Hepatocyte (in vitro differentiated cells): ENCODE data around the gene BICD1. TPM values are rescaled to one million over a fixed set of nuclear protein-coding genes. Genes with fewer than 3 reads are reported as not detected.
A peak's percentile ranks its signal among the peaks of the same experiment; 100 is the strongest.

Experiments used
- DNase-seq: peaks from one replicate; pipeline ENCODE4 v3.0.0-alpha.2; 2016; ENCODE audit warnings: low spot score
- H2AFZ ChIP-seq: fragments of 200-600 bp; sonication (generic); 2 replicates; pipeline ENCODE4 v1.6.0; 2016; ENCODE audit warnings: antibody characterized with exemption, mild to moderate bottlenecking
- H3K27ac ChIP-seq: fragments of 200-600 bp; sonication (generic); 2 replicates; pipeline ENCODE4 v1.5.1; 2016; ENCODE audit warnings: mild to moderate bottlenecking
- H3K27me3 ChIP-seq: fragments of 200-600 bp; sonication (generic); 2 replicates; pipeline ENCODE4 v1.6.1; 2016
- H3K36me3 ChIP-seq: fragments of 200-600 bp; sonication (generic); replicated peaks from 2 replicates; pipeline ENCODE4 v1.5.1; 2016; ENCODE audit warnings: low read depth; ENCODE audit not compliant: insufficient read depth
- H3K4me1 ChIP-seq: fragments of 200-600 bp; sonication (generic); 2 replicates; pipeline ENCODE4 v1.5.1; 2016; ENCODE audit warnings: mild to moderate bottlenecking, moderate library complexity; ENCODE audit not compliant: insufficient read depth
- H3K4me2 ChIP-seq: fragments of 200-600 bp; sonication (generic); 2 replicates; pipeline ENCODE4 v1.6.0; 2016
- H3K4me3 ChIP-seq: fragments of 200-600 bp; sonication (generic); 2 replicates; pipeline ENCODE4 v1.5.1; 2016; ENCODE audit warnings: mild to moderate bottlenecking
- H3K79me2 ChIP-seq: fragments of 200-600 bp; sonication (generic); 2 replicates; pipeline ENCODE4 v1.6.0; 2017; ENCODE audit warnings: mild to moderate bottlenecking
- H3K9me2 ChIP-seq: fragments of 200-600 bp; sonication (generic); replicated peaks from 2 replicates; pipeline ENCODE4 v1.6.0; 2017; ENCODE audit warnings: mild to moderate bottlenecking; ENCODE audit not compliant: insufficient read depth
- H3K9me3 ChIP-seq: fragments of 200-600 bp; sonication (generic); 2 replicates; pipeline ENCODE4 v1.5.1; 2016; ENCODE audit warnings: low read depth, mild to moderate bottlenecking
- H4K20me1 ChIP-seq: fragments of 200-600 bp; sonication (generic); 2 replicates; pipeline ENCODE4 v1.6.0; 2016; ENCODE audit warnings: mild to moderate bottlenecking; ENCODE audit not compliant: insufficient read depth, poor library complexity, severe bottlenecking
- CTCF ChIP-seq: fragments of 200-600 bp; sonication (generic); IDR thresholded peaks from 2 replicates; pipeline ENCODE4 v1.5.1; 2016; ENCODE audit warnings: antibody characterized with exemption, mild to moderate bottlenecking; ENCODE audit not compliant: poor library complexity
- EZH2 ChIP-seq: fragments of 200-600 bp; sonication (generic); IDR thresholded peaks from 2 replicates; pipeline ENCODE4 v1.6.1; 2016; ENCODE audit warnings: antibody characterized with exemption, mild to moderate bottlenecking, borderline replicate concordance
- EZH2phosphoT487 ChIP-seq: fragments of 200-600 bp; sonication (generic); IDR thresholded peaks from one replicate; pipeline ENCODE4 v1.6.1; 2018; ENCODE audit warnings: antibody characterized with exemption, mild to moderate bottlenecking, low read depth, moderate library complexity; ENCODE audit not compliant: unreplicated experiment, severe bottlenecking
- WGBS: methylation state at CpG from one replicate; pipeline ENCODE4 v1.1.6; 2016; ENCODE audit warnings: low lambda C conversion rate; ENCODE audit errors: missing lambda C conversion rate; 5-methylcytosine and 5-hydroxymethylcytosine counted together
- polyA plus RNA-seq: library from polyadenylated mRNA; unstranded; fragments of >200 nt; fragmentation: Nextera tagmentation; extraction: Ambion mirVana; gene quantifications from 2 replicates; pipeline ENCODE4 v1.2.1, GENCODE V29; 2016
- total RNA-seq: library from RNA; depleted of rRNA; stranded (reverse); fragments of >200 nt; gene quantifications from 2 replicates; pipeline ENCODE4 v1.2.3, GENCODE V29; 2014

The BICD1 gene
- total and polyA plus RNA-seq, 2 experiments from 2014 or later, result 19.7 to 23.6 TPM

GRCh38 chr12:32264961-32265360, 158.3 kb downstream of the BICD1 start:
- Histone ChIP-seq H3K4me3 (no peak overlapping the region), H3K4me2 (peak overlapping the region; percentile 3), H3K4me1 (no peaks in the 10 kb centered on the region), H2AFZ (no peak overlapping the region), H3K9me3 (no peaks in the 10 kb centered on the region), H3K27me3 (no peaks in the 10 kb centered on the region), H3K79me2 (peaks cover 5% of the 10 kb centered on the region), H3K36me3 (no peaks in the 10 kb centered on the region), H3K27ac (peak overlapping the region; percentile 44), H3K9me2 (no peaks in the 10 kb centered on the region), H4K20me1 (no peaks in the 10 kb centered on the region)
- DNase-seq, result peak; percentile 20
- 37% methylated on average over 5 of the region's 5 CpGs for WGBS
- no peak for TF ChIP-seq EZH2
- no peak for TF ChIP-seq EZH2phosphoT487
- TF ChIP-seq CTCF, result no peak

- H3K27ac ChIP-seq, result peak overlapping the region; percentile 44
- no peak for DNase-seq
Measured at GRCh38 chr12:32265456-32265855, 158.8 kb downstream of the BICD1 start.

GRCh38 chr12:32265951-32266350, 159.3 kb downstream of the BICD1 start:
- H3K36me3 ChIP-seq, result no peaks in the 10 kb centered on the region
- peaks cover 3% of the 10 kb centered on the region for H3K4me1 ChIP-seq
- H4K20me1 ChIP-seq, result no peaks in the 10 kb centered on the region
- H3K27ac ChIP-seq, result no peak overlapping the region
- H3K9me2 ChIP-seq, result no peaks in the 10 kb centered on the region
- H3K4me2 ChIP-seq, result no peak overlapping the region
- H3K27me3 ChIP-seq, result no peaks in the 10 kb centered on the region
- no peak for TF ChIP-seq EZH2
- no peak for TF ChIP-seq EZH2phosphoT487
- TF ChIP-seq CTCF, result no peak
- H3K9me3 ChIP-seq, result no peaks in the 10 kb centered on the region
- WGBS, result 90% methylated on average over 3 of the region's 3 CpGs
- no peak overlapping the region for H3K4me3 ChIP-seq
- DNase-seq, result no peak
- H2AFZ ChIP-seq, result no peak overlapping the region
- peaks cover 5% of the 10 kb centered on the region for H3K79me2 ChIP-seq

More at GRCh38 chr12:32265456-32265855, 158.8 kb downstream of the BICD1 start:
- 90% methylated on average over 7 of the region's 7 CpGs for WGBS
- no peak overlapping the region for H2AFZ ChIP-seq
- no peaks in the 10 kb centered on the region for H4K20me1 ChIP-seq
- H3K9me3 ChIP-seq, result no peaks in the 10 kb centered on the region
- H3K27me3 ChIP-seq, result no peaks in the 10 kb centered on the region
- no peaks in the 10 kb centered on the region for H3K36me3 ChIP-seq
- no peaks in the 10 kb centered on the region for H3K9me2 ChIP-seq
- H3K4me3 ChIP-seq, result no peak overlapping the region
- H3K79me2 ChIP-seq, result peaks cover 5% of the 10 kb centered on the region
- H3K4me2 ChIP-seq, result no peak overlapping the region
- TF ChIP-seq EZH2phosphoT487 (no peak), EZH2 (no peak), CTCF (no peak)
- H3K4me1 ChIP-seq, result no peaks in the 10 kb centered on the region

- TF ChIP-seq EZH2phosphoT487, result no peak
- no peak for TF ChIP-seq EZH2
- TF ChIP-seq CTCF, result no peak
- 86% methylated on average over 5 of the region's 5 CpGs for WGBS
- Histone ChIP-seq H3K4me3 (no peak overlapping the region), H3K4me1 (peaks cover 11% of the 10 kb centered on the region), H3K79me2 (peaks cover 5% of the 10 kb centered on the region), H3K36me3 (no peaks in the 10 kb centered on the region), H3K9me2 (no peaks in the 10 kb centered on the region), H3K9me3 (no peaks in the 10 kb centered on the region), H3K4me2 (no peak overlapping the region), H3K27me3 (no peaks in the 10 kb centered on the region), H2AFZ (no peak overlapping the region), H4K20me1 (no peaks in the 10 kb centered on the region), H3K27ac (no peak overlapping the region)
- no peak for DNase-seq
Measured at GRCh38 chr12:32266756-32267155, 160.1 kb downstream of the BICD1 start.
